T-helper 9 cell (primary cell): ENCODE results near the gene CHMP1B.
"Not testable (repeated sequence)": the region's sequence is repeated elsewhere in the genome, so short reads cannot be mapped to it uniquely, and the experiment has no call there.

Source experiments
- DNase-seq: peaks from one replicate; pipeline ENCODE4 v3.0.0-alpha.2; 2020

CHMP1B gene

GRCh38 chr18:11872479-11873136, 21.4 kb downstream of the CHMP1B start:
- no peak for DNase-seq

- DNase-seq, result no peak
Measured at GRCh38 chr18:11873670-11874340, 22.6 kb downstream of the CHMP1B start.

GRCh38 chr18:11874676-11875075, 23.5 kb downstream of the CHMP1B start:
- DNase-seq, result no peak

GRCh38 chr18:11877497-11878135, 26.4 kb downstream of the CHMP1B start:
- DNase-seq, result no peak

GRCh38 chr18:11880586-11881304, 29.5 kb downstream of the CHMP1B start:
- DNase-seq, result no peak

- no peak for DNase-seq
Measured at GRCh38 chr18:11882636-11883035, 31.4 kb downstream of the CHMP1B start.

GRCh38 chr18:11883153-11883552, 31.9 kb downstream of the CHMP1B start:
- no peak for DNase-seq

- no peak for DNase-seq
Measured at GRCh38 chr18:11884396-11885030, 33.3 kb downstream of the CHMP1B start.

- DNase-seq, result no peak
Measured at GRCh38 chr18:11885278-11885947, 34.2 kb downstream of the CHMP1B start.

GRCh38 chr18:11886577-11887110, 35.4 kb downstream of the CHMP1B start:
- DNase-seq, result no peak

- no peak for DNase-seq
Measured at GRCh38 chr18:11887328-11888128, 36.3 kb downstream of the CHMP1B start.

GRCh38 chr18:11888726-11889125, 37.5 kb downstream of the CHMP1B start:
- no peak for DNase-seq

- DNase-seq, result no peak
Measured at GRCh38 chr18:11889284-11889683, 38.1 kb downstream of the CHMP1B start.

GRCh38 chr18:11891737-11892136, 40.5 kb downstream of the CHMP1B start:
- DNase-seq, result no peak

GRCh38 chr18:11892438-11892837, 41.2 kb downstream of the CHMP1B start:
- DNase-seq, result not testable (repeated sequence)

- DNase-seq, result no peak
Measured at GRCh38 chr18:11897781-11898180, 46.6 kb downstream of the CHMP1B start.

GRCh38 chr18:11899063-11899462, 47.9 kb downstream of the CHMP1B start:
- no peak for DNase-seq

- DNase-seq, result no peak
Measured at GRCh38 chr18:11901826-11902438, 50.7 kb downstream of the CHMP1B start.

GRCh38 chr18:11902522-11903292, 51.5 kb downstream of the CHMP1B start:
- DNase-seq, result no peak
